DND-41 (cell line): ENCODE results near the gene KMT5C.

ENCODE experiments used
- EZH2 ChIP-seq: IDR thresholded peaks from 3 replicates; pipeline ENCODE4 v1.6.1; 2012; ENCODE audit warnings: borderline replicate concordance, low read depth, mild to moderate bottlenecking, moderate library complexity, low read length, inconsistent platforms; ENCODE audit not compliant: severe bottlenecking
- TF ChIP-seq, protein P1 (sequence below): IDR thresholded peaks from 2 replicates; pipeline ENCODE4 v1.5.1; 2012; ENCODE audit warnings: borderline replicate concordance, low read length, moderate library complexity, mild to moderate bottlenecking; ENCODE audit not compliant: poor library complexity, severe bottlenecking; ENCODE audit errors: extremely low read depth

DNA sequence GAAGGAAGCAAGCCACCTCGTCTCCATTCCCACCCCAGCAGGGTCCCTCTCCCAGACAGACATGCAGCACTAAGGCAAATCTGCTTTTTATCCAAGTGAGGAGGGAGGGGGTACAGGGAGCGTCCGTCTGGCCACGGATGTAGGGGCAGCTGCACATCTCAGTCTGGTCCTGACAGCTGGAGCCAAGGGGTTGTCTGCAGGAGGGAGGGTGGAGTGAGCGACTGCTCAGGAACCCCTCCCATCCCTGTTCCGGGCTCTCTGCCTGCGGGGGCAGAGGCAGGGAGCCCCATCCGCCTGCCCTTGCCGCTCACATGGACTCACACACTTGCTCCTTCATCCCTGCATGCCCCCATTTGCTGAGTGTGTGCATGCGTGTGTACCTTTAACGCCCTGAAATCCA, 39.5 kb downstream of the KMT5C start:
- TF ChIP-seq, protein P1, sequence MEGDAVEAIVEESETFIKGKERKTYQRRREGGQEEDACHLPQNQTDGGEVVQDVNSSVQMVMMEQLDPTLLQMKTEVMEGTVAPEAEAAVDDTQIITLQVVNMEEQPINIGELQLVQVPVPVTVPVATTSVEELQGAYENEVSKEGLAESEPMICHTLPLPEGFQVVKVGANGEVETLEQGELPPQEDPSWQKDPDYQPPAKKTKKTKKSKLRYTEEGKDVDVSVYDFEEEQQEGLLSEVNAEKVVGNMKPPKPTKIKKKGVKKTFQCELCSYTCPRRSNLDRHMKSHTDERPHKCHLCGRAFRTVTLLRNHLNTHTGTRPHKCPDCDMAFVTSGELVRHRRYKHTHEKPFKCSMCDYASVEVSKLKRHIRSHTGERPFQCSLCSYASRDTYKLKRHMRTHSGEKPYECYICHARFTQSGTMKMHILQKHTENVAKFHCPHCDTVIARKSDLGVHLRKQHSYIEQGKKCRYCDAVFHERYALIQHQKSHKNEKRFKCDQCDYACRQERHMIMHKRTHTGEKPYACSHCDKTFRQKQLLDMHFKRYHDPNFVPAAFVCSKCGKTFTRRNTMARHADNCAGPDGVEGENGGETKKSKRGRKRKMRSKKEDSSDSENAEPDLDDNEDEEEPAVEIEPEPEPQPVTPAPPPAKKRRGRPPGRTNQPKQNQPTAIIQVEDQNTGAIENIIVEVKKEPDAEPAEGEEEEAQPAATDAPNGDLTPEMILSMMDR, result no peak
- no peak for TF ChIP-seq EZH2
